ENCODE measurements around the gene TMED1.

- TF ChIP-seq, protein P1, sequence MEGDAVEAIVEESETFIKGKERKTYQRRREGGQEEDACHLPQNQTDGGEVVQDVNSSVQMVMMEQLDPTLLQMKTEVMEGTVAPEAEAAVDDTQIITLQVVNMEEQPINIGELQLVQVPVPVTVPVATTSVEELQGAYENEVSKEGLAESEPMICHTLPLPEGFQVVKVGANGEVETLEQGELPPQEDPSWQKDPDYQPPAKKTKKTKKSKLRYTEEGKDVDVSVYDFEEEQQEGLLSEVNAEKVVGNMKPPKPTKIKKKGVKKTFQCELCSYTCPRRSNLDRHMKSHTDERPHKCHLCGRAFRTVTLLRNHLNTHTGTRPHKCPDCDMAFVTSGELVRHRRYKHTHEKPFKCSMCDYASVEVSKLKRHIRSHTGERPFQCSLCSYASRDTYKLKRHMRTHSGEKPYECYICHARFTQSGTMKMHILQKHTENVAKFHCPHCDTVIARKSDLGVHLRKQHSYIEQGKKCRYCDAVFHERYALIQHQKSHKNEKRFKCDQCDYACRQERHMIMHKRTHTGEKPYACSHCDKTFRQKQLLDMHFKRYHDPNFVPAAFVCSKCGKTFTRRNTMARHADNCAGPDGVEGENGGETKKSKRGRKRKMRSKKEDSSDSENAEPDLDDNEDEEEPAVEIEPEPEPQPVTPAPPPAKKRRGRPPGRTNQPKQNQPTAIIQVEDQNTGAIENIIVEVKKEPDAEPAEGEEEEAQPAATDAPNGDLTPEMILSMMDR (conservative IDR thresholded peaks at IDR 0.05), result no peak
- no peak for TF ChIP-seq EZH2 (IDR thresholded peaks at IDR 0.05; ENCODE audit: low read depth)
These were observed 26.9 kb downstream of the TMED1 start for GRCh38 chr19:10808937-10809649.
